WTC11 (cell line): ENCODE measurements around the gene KAZALD1. TPM values are rescaled to one million over a fixed set of nuclear protein-coding genes. Genes with fewer than 3 reads are reported as not detected.
A peak's percentile ranks its signal among the peaks of the same experiment; 100 is the strongest.

Source experiments
- ATAC-seq: fragments of 200-7000 bp; cut with Tn5 transposase; 2 replicates; pipeline ENCODE4 v1.10.0; 2021; ENCODE audit warnings: mild to moderate bottlenecking, moderate library complexity
- CTCF ChIA-PET: fragments of 300-600 bp; sonication (Branson Sonifier 250); formaldehyde crosslinking; loops from one replicate; lab custom pipeline; 2021; ENCODE audit warnings: antibody characterized with exemption; lab: Charles Lee
- POLR2A ChIA-PET: fragments of 350-600 bp; sonication (Branson Sonifier 250); formaldehyde crosslinking; loops from one replicate; lab custom pipeline; 2021; ENCODE audit warnings: antibody characterized with exemption; lab: Charles Lee
- DNase-seq: peaks from one replicate; pipeline ENCODE4 v3.0.0; 2021; ENCODE audit warnings: low spot score
- H3K27ac Mint-ChIP-seq: 2 replicates; pipeline ENCODE4 v1.8.0; 2021; ENCODE audit warnings: mixed read lengths
- H3K27me3 Mint-ChIP-seq: 2 replicates; pipeline ENCODE4 v1.8.0; 2021; ENCODE audit warnings: low read depth, mild to moderate bottlenecking, moderate library complexity, mixed read lengths
- H3K36me3 Mint-ChIP-seq: 2 replicates; pipeline ENCODE4 v1.8.0; 2021; ENCODE audit warnings: mixed read lengths
- H3K4me1 Mint-ChIP-seq: 2 replicates; pipeline ENCODE4 v1.8.0; 2022; ENCODE audit warnings: mixed read lengths
- H3K4me3 Mint-ChIP-seq: 2 replicates; pipeline ENCODE4 v1.8.0; 2021; ENCODE audit warnings: mild to moderate bottlenecking, moderate library complexity, mixed read lengths
- H3K9me3 Mint-ChIP-seq: 2 replicates; pipeline ENCODE4 v1.8.0; 2021; ENCODE audit warnings: mixed read lengths
- ATF1 ChIP-seq: sonication (generic); formaldehyde crosslinking; IDR thresholded peaks from 2 replicates; pipeline ENCODE4 v1.8.1; 2023; ENCODE audit warnings: mild to moderate bottlenecking, moderate library complexity, missing genetic modification reagents
- ETV6 ChIP-seq: sonication (generic); formaldehyde crosslinking; IDR thresholded peaks from 2 replicates; pipeline ENCODE4 v1.8.1; 2022; ENCODE audit warnings: mild to moderate bottlenecking, missing genetic modification reagents
- GTF2I ChIP-seq: fragments of 250-450 bp; sonication (Bioruptor Pico); conservative IDR thresholded peaks from 2 replicates; pipeline ENCODE4 v1.4.0; 2021; ENCODE audit warnings: mild to moderate bottlenecking
- MXD4 ChIP-seq: fragments of 250-450 bp; sonication (Bioruptor Pico); IDR thresholded peaks from 2 replicates; pipeline ENCODE4 v1.8.0; 2021; ENCODE audit warnings: mild to moderate bottlenecking, moderate library complexity, borderline replicate concordance
- NR3C1 ChIP-seq: sonication (generic); formaldehyde crosslinking; conservative IDR thresholded peaks from 2 replicates; pipeline ENCODE4 v1.8.1; 2023; ENCODE audit warnings: low read depth, mild to moderate bottlenecking, missing genetic modification reagents
- RORB ChIP-seq: fragments of 250-450 bp; sonication (Bioruptor Pico); IDR thresholded peaks from 2 replicates; pipeline ENCODE4 v1.9.0; 2021; ENCODE audit warnings: mild to moderate bottlenecking
- ZNF232 ChIP-seq: sonication (generic); formaldehyde crosslinking; IDR thresholded peaks from 2 replicates; pipeline ENCODE4 v1.8.0; 2022; ENCODE audit warnings: mild to moderate bottlenecking, missing genetic modification reagents
- ZNF263 ChIP-seq: sonication (generic); formaldehyde crosslinking; IDR thresholded peaks from 2 replicates; pipeline ENCODE4 v1.8.1; 2022; ENCODE audit warnings: low read depth, mild to moderate bottlenecking, moderate library complexity, missing genetic modification reagents
- total RNA-seq: library from RNA; stranded (reverse); gene quantifications from 3 replicates; pipeline ENCODE4 v1.2.3, GENCODE V29; 2021
- TF ChIP-seq, protein P1 (sequence below): sonication (generic); formaldehyde crosslinking; IDR thresholded peaks from 2 replicates; pipeline ENCODE4 v1.8.0; 2022; ENCODE audit warnings: mild to moderate bottlenecking, missing genetic modification reagents
- TF ChIP-seq, protein P2 (sequence below): fragments of 250-450 bp; sonication (Bioruptor Pico); IDR thresholded peaks from 2 replicates; pipeline ENCODE4 v1.8.0; 2021; ENCODE audit warnings: mild to moderate bottlenecking
- TF ChIP-seq, protein P3 (sequence below): sonication (generic); formaldehyde crosslinking; IDR thresholded peaks from 2 replicates; pipeline ENCODE4 v1.8.0; 2022; ENCODE audit warnings: mild to moderate bottlenecking, missing genetic modification reagents
- TF ChIP-seq, protein P4 (sequence below): sonication (generic); formaldehyde crosslinking; IDR thresholded peaks from 2 replicates; pipeline ENCODE4 v1.8.0; 2022; ENCODE audit warnings: missing genetic modification reagents
- TF ChIP-seq, protein P5 (sequence below): sonication (generic); formaldehyde crosslinking; IDR thresholded peaks from 2 replicates; pipeline ENCODE4 v1.8.1; 2023; ENCODE audit warnings: mild to moderate bottlenecking, moderate library complexity, missing genetic modification reagents

KAZALD1 gene
- total RNA-seq, 1 experiment from 2014 or later: 19.2 TPM

DNA sequence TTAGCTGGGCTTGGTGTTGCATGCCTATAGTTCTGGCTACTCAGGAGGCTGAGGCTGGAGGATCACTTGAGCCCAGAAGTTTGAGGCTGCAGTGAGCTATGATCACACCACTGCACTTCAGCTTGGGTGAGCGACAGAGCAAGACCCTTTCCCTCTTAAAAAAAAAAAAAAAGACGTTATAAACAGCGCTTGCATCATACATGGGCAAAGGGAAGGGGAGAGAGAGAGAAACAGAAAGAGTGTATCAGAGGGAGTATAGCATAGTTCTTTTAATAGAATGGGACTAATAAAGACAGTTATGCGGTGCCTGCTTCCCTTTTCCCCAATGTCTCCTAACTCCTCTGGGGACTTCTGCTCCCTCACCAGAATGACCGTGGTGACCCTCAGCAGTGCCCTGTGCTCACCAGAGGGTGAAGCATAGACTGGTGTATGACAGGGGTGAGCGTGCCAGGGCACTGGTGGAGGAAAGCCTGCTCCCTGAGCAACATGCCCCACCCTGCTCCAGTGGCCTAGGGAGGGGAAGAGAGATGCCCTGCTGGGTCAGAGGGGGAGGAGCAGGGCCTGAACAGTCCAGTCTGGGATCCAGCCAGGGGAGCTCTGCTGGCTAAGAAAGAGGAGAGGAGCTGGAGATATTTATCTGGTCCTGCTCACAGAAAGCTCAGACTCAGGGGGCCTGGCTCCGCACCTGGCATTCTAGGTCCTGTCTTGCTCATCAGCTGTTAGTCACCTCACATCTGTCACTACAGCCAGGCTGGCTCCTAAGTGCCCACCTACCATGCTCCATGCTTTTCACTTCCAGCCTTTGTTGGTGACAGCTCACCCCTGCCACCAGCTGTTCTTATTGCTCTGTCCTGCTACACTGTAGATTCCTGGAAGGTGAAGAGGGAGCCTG lies 33.1 kb upstream of the KAZALD1 start (continued):
- TF ChIP-seq MXD4 (CRISPR knock-in tag): no peak
- TF ChIP-seq, protein P1, sequence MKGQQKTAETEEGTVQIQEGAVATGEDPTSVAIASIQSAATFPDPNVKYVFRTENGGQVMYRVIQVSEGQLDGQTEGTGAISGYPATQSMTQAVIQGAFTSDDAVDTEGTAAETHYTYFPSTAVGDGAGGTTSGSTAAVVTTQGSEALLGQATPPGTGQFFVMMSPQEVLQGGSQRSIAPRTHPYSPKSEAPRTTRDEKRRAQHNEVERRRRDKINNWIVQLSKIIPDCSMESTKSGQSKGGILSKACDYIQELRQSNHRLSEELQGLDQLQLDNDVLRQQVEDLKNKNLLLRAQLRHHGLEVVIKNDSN: no peak
- no peak for TF ChIP-seq ATF1
- TF ChIP-seq ZNF263 (CRISPR knock-in tag): no peak
- TF ChIP-seq, all 79 proteins: peak for 0

DNA sequence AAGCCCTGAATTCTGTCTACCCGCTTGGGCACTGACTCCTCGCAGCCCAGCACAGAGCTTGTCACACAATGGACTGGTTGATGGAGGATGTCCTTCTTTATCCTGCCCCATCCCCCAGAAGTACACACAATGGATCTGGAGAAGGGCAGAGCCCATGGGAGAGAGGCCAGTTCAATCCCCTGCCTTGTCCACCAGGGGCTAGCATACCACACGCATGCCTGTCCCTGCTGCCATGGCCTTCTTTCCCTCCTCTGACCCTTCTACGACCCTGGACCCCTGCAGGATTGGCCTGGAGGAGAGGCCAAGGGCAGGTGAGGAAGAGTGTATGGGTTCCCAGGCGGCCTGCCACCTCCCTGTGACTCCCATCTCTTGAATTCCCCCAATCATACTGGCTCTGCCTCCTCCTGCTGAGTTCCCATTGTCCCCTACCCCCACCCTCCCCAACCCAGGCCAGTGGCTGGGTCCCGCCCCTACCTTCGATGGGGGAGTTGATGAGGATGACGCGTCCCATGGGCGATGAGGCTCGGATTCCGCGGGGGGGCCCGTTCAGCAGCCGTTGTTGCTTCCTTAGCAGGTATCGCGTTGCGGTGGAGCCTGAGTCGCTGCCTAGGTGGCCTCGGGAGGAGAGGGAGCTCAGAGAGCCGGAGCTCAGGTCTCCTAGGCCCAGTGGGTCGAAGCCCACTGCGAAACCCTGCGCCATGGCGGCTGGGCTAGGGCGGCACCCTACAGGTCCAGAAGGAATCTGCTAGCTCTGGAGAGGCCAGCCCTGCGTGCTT lies 32.1 kb upstream of the KAZALD1 start:
- H3K36me3 Mint-ChIP-seq: no peaks in the 10 kb centered on the region
- TF ChIP-seq, protein P2, sequence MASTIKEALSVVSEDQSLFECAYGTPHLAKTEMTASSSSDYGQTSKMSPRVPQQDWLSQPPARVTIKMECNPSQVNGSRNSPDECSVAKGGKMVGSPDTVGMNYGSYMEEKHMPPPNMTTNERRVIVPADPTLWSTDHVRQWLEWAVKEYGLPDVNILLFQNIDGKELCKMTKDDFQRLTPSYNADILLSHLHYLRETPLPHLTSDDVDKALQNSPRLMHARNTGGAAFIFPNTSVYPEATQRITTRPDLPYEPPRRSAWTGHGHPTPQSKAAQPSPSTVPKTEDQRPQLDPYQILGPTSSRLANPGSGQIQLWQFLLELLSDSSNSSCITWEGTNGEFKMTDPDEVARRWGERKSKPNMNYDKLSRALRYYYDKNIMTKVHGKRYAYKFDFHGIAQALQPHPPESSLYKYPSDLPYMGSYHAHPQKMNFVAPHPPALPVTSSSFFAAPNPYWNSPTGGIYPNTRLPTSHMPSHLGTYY (CRISPR knock-in tag): no peak
- no peak for TF ChIP-seq GTF2I (CRISPR knock-in tag)
- no peak for TF ChIP-seq ZNF263 (CRISPR knock-in tag)
- no peak overlapping the region for H3K4me3 Mint-ChIP-seq
- no peak overlapping the region for H3K27ac Mint-ChIP-seq
- ATAC-seq (peak; percentile 7), DNase-seq (no peak)
- POLR2A ChIA-PET: interaction anchor here (1.1 kb wide), 1 partner anchor 31 kb away, joined by 3 read pairs; no protein-coding TSS in a partner anchor
- peaks cover 49% of the 10 kb centered on the region for H3K27me3 Mint-ChIP-seq
- H3K9me3 Mint-ChIP-seq: no peaks in the 10 kb centered on the region
- H3K4me1 Mint-ChIP-seq: peaks cover 36% of the 10 kb centered on the region
- CTCF ChIA-PET: interaction anchor here (0.6 to 6.9 kb wide), 24 partner anchors 9 to 1114 kb away, joined by 3 to 219 read pairs (median 4); partner anchors contain the start of genes LZTS2 and SEMA4G

DNA sequence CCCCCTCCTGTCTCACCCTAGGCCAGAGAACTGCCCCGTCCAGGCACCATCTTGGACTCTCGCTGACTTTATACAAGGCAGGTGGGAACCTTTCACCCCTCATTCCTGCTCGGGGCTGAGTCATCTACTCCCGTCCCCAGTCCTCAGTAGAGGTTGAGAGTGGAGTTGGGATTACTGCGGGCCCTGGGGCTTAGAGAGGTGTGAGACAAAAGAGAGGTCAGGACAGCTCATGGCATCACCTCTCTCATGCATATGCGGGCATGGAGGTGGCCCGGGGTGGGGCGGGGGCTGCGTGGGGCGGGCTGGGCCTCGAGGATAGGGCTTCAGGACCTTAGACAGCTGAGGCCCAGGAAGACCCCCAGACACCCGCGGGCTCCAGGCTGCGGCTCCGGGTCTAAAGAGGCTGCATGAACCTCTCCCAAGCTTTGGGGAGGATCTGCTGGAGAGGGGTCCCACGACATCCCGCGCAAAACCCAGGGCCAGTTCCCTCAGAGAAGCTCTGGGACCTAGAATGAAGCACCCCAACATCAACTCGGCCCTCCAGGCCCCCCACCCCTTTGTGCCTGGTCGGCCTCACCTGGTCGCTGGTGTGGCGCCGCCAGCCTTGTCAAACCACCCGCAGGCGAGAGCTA lies 31.2 kb upstream of the KAZALD1 start:
- peak overlapping the region; percentile 75 for H3K4me3 Mint-ChIP-seq
- ChIA-PET CTCF (interaction anchor here (0.6 to 6.9 kb wide), 29 partner anchors 8 to 701 kb away, joined by 3 to 219 read pairs (median 5); partner anchors contain the start of genes KAZALD1, LZTS2, MRPL43 and TWNK), POLR2A (interaction anchor here (0.7 to 1.9 kb wide), 4 partner anchors 12 to 34 kb away, joined by 3 to 10 read pairs (median 4); no protein-coding TSS in a partner anchor)
- H3K27me3 Mint-ChIP-seq: peaks cover 52% of the 10 kb centered on the region
- TF ChIP-seq, protein P3, sequence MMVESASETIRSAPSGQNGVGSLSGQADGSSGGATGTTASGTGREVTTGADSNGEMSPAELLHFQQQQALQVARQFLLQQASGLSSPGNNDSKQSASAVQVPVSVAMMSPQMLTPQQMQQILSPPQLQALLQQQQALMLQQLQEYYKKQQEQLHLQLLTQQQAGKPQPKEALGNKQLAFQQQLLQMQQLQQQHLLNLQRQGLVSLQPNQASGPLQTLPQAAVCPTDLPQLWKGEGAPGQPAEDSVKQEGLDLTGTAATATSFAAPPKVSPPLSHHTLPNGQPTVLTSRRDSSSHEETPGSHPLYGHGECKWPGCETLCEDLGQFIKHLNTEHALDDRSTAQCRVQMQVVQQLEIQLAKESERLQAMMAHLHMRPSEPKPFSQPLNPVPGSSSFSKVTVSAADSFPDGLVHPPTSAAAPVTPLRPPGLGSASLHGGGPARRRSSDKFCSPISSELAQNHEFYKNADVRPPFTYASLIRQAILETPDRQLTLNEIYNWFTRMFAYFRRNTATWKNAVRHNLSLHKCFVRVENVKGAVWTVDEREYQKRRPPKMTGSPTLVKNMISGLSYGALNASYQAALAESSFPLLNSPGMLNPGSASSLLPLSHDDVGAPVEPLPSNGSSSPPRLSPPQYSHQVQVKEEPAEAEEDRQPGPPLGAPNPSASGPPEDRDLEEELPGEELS (CRISPR knock-in tag): no peak
- no peak for TF ChIP-seq RORB (CRISPR knock-in tag)
- TF ChIP-seq ETV6: no peak
- TF ChIP-seq, protein P4, sequence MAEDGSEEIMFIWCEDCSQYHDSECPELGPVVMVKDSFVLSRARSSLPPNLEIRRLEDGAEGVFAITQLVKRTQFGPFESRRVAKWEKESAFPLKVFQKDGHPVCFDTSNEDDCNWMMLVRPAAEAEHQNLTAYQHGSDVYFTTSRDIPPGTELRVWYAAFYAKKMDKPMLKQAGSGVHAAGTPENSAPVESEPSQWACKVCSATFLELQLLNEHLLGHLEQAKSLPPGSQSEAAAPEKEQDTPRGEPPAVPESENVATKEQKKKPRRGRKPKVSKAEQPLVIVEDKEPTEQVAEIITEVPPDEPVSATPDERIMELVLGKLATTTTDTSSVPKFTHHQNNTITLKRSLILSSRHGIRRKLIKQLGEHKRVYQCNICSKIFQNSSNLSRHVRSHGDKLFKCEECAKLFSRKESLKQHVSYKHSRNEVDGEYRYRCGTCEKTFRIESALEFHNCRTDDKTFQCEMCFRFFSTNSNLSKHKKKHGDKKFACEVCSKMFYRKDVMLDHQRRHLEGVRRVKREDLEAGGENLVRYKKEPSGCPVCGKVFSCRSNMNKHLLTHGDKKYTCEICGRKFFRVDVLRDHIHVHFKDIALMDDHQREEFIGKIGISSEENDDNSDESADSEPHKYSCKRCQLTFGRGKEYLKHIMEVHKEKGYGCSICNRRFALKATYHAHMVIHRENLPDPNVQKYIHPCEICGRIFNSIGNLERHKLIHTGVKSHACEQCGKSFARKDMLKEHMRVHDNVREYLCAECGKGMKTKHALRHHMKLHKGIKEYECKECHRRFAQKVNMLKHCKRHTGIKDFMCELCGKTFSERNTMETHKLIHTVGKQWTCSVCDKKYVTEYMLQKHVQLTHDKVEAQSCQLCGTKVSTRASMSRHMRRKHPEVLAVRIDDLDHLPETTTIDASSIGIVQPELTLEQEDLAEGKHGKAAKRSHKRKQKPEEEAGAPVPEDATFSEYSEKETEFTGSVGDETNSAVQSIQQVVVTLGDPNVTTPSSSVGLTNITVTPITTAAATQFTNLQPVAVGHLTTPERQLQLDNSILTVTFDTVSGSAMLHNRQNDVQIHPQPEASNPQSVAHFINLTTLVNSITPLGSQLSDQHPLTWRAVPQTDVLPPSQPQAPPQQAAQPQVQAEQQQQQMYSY (CRISPR knock-in tag): no peak
- TF ChIP-seq, protein P5, sequence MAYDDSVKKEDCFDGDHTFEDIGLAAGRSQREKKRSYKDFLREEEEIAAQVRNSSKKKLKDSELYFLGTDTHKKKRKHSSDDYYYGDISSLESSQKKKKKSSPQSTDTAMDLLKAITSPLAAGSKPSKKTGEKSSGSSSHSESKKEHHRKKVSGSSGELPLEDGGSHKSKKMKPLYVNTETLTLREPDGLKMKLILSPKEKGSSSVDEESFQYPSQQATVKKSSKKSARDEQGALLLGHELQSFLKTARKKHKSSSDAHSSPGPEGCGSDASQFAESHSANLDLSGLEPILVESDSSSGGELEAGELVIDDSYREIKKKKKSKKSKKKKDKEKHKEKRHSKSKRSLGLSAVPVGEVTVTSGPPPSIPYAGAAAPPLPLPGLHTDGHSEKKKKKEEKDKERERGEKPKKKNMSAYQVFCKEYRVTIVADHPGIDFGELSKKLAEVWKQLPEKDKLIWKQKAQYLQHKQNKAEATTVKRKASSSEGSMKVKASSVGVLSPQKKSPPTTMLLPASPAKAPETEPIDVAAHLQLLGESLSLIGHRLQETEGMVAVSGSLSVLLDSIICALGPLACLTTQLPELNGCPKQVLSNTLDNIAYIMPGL (CRISPR knock-in tag): no peak
- no peak for TF ChIP-seq NR3C1 (CRISPR knock-in tag)
- TF ChIP-seq ZNF232 (CRISPR knock-in tag): no peak
- H3K9me3 Mint-ChIP-seq: no peaks in the 10 kb centered on the region
- no peak for DNase-seq
- no peaks in the 10 kb centered on the region for H3K36me3 Mint-ChIP-seq
- H3K27ac Mint-ChIP-seq: no peak overlapping the region
- peaks cover 36% of the 10 kb centered on the region for H3K4me1 Mint-ChIP-seq
- ATAC-seq: peak; percentile 10
